Osteoblast (primary cell): ENCODE data around the gene RANGRF. TPM values are rescaled to one million over a fixed set of nuclear protein-coding genes. Genes with fewer than 3 reads are reported as not detected.
"Not testable (repeated sequence)": the region's sequence is repeated elsewhere in the genome, so short reads cannot be mapped to it uniquely, and the experiment has no call there.

Experiments used
- DNase-seq: peaks from one replicate; pipeline ENCODE4 v3.0.0; 2011; ENCODE audit warnings: low spot score, mixed read lengths; ENCODE audit not compliant: insufficient read length; ENCODE audit errors: missing footprints
- H2AFZ ChIP-seq: 2 replicates; pipeline ENCODE4 v1.6.0; 2011; ENCODE audit warnings: mild to moderate bottlenecking, low read length
- H3K27ac ChIP-seq: 2 replicates; pipeline ENCODE4 v1.5.1; 2011; ENCODE audit warnings: mild to moderate bottlenecking, low read depth, low read length, moderate library complexity
- H3K27me3 ChIP-seq: 2 replicates; pipeline ENCODE4 v1.6.0; 2012; ENCODE audit warnings: mild to moderate bottlenecking, control low read depth, inconsistent platforms, low read length, moderate library complexity; ENCODE audit not compliant: insufficient read depth
- H3K36me3 ChIP-seq: 2 replicates; pipeline ENCODE4 v1.5.1; 2011; ENCODE audit warnings: mild to moderate bottlenecking, low read length, control low read depth, moderate library complexity; ENCODE audit not compliant: insufficient read depth
- H3K4me1 ChIP-seq: 2 replicates; pipeline ENCODE4 v1.5.1; 2011; ENCODE audit warnings: mild to moderate bottlenecking, low read length, control low read depth, moderate library complexity; ENCODE audit not compliant: insufficient read depth
- H3K4me2 ChIP-seq: 2 replicates; pipeline ENCODE4 v1.6.0; 2011; ENCODE audit warnings: mild to moderate bottlenecking, low read length; ENCODE audit not compliant: insufficient read depth
- H3K4me3 ChIP-seq: fragments of 200-600 bp; sonication (generic); 3 replicates; pipeline ENCODE4 v1.5.1; 2012; ENCODE audit warnings: mild to moderate bottlenecking, low read length, inconsistent platforms; ENCODE audit not compliant: insufficient read depth
- H3K79me2 ChIP-seq: 2 replicates; pipeline ENCODE4 v1.6.0; 2012; ENCODE audit warnings: mild to moderate bottlenecking, low read length, control low read depth, inconsistent platforms; ENCODE audit not compliant: insufficient read depth
- H3K9me3 ChIP-seq: 2 replicates; pipeline ENCODE4 v1.5.1; 2011; ENCODE audit warnings: low read depth, low read length, control low read depth
- H4K20me1 ChIP-seq: 2 replicates; pipeline ENCODE4 v1.6.0; 2012; ENCODE audit warnings: mild to moderate bottlenecking, low read length, control low read depth; ENCODE audit not compliant: insufficient read depth
- total RNA-seq: library from RNA; depleted of rRNA; stranded (reverse); fragments of >200 nt; gene quantifications from 2 replicates; pipeline ENCODE4 v1.2.3, GENCODE V29; 2012
- TF ChIP-seq, protein P1 (sequence below): IDR thresholded peaks from 2 replicates; pipeline ENCODE4 v1.5.1; 2011; ENCODE audit warnings: mild to moderate bottlenecking, low read depth, low read length, moderate library complexity; ENCODE audit errors: extremely low read depth

Gene RANGRF
- total RNA-seq, 1 donor, result 8.3 TPM

DNA sequence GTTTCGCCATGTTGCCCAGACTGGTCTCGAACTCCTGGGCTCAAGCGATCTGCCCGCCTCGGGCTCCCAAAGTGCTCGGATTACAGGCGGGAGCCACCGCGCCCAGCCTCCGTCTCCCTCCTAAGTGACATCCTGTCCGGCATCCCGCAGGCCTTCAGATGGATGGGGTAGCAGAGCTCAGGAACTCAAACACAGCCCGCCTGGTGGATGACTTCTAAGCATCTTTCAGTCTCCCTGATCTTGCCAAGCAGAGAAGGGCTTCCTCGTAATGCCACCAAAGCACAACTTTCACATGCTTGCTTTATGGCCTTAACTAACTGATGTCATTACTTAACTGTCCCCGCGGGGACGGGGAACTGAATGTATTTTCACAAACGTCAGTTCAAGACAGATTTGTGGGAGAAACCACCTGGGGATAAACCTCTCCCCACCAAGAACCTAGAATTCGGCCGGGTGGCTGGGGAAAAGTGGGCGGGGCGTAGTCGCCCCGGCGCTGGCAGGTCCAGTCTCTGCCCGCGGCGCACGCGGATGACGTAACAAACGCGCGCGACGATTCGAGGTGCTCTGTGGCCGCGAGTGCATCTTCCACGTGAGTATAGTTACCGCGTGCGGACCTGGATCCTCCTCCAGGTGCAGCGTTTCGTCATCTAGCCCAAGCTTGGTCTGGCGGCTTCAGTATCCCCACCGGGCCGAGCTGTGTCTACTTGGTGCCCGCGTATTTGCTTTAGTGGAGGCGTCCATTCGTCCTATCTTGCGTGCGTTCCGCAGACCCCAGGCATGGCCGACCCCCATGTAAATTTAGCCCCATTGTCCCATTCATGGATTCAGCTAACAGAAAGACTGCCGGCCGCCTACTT is 39.5 kb upstream of the RANGRF start, which contains the start of gene PFAS:
Gene PFAS (plus strand): TSS at position 539 of the 857 bp plus-strand sequence. CDS start 4,649 bp downstream, outside the sequence.
- peak within 1 kb of the TSS; percentile 86 for H3K4me3 ChIP-seq
- H3K27me3 ChIP-seq, result no peaks in the 10 kb centered on the region
- TF ChIP-seq, protein P1, sequence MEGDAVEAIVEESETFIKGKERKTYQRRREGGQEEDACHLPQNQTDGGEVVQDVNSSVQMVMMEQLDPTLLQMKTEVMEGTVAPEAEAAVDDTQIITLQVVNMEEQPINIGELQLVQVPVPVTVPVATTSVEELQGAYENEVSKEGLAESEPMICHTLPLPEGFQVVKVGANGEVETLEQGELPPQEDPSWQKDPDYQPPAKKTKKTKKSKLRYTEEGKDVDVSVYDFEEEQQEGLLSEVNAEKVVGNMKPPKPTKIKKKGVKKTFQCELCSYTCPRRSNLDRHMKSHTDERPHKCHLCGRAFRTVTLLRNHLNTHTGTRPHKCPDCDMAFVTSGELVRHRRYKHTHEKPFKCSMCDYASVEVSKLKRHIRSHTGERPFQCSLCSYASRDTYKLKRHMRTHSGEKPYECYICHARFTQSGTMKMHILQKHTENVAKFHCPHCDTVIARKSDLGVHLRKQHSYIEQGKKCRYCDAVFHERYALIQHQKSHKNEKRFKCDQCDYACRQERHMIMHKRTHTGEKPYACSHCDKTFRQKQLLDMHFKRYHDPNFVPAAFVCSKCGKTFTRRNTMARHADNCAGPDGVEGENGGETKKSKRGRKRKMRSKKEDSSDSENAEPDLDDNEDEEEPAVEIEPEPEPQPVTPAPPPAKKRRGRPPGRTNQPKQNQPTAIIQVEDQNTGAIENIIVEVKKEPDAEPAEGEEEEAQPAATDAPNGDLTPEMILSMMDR, result no peak
- H2AFZ ChIP-seq, result peak within 1 kb of the TSS; percentile 98
- H3K27ac ChIP-seq, result peak within 1 kb of the TSS; percentile 73
- peaks cover 6% of the 10 kb centered on the region for H3K36me3 ChIP-seq
- no peaks in the 10 kb centered on the region for H3K9me3 ChIP-seq
- peak; percentile 97 for DNase-seq
- H3K4me1 ChIP-seq, result peaks cover 9% of the 10 kb centered on the region
- H4K20me1 ChIP-seq, result peaks cover 2% of the 10 kb centered on the region
- peaks cover 51% of the 10 kb centered on the region for H3K79me2 ChIP-seq
- peak within 1 kb of the TSS; percentile 94 for H3K4me2 ChIP-seq

DNA sequence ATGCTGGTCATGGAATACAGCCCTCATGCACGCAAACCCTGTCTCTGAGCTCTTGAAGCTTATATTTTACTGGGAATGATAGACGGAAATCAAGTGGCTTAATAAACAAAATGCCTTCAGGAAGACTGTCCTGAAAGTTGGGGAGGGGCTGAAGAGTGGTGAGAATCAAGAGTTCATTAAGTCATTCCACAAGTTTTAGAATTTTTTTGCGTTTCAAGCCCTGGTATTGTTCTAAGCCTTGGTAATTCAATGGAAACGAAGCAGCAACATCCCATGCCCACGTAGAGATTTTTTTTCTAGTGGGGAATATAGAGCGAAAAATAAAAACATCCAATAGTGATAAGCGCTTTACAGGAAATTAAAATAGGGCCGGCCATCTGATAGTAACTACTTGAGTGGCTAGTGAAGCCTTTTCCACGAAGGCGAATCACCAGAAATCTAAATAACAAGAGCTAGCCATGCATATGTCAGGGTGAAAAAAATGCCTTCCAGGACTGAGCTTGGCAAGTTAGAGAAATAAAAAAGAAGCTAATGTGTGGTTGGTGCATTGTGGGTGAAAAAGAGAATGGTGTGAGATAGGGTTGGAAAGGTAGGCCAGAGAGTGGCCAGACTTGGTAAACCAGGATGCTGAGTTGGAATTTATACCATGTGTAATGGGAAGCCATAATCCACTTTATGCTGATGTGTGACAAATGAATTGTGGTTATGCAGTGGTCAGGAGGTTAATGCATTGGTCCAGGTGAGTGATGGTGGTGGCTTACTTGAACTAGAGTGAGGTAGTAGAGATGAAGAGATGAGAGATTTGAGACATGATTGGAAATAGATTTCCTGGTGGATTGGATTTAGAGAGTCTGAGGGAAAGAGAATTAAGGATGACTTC is 38.6 kb upstream of the RANGRF start:
- peak overlapping the region; percentile 98 for H2AFZ ChIP-seq
- H3K4me1 ChIP-seq, result peaks cover 9% of the 10 kb centered on the region
- H3K4me3 ChIP-seq, result peak overlapping the region; percentile 86
- H3K4me2 ChIP-seq, result peak overlapping the region; percentile 94
- TF ChIP-seq, protein P1, result no peak
- H4K20me1 ChIP-seq, result peaks cover under 1% of the 10 kb centered on the region
- H3K27ac ChIP-seq, result peak overlapping the region; percentile 73
- DNase-seq, result peak; percentile 59
- H3K36me3 ChIP-seq, result peaks cover 6% of the 10 kb centered on the region
- peaks cover 46% of the 10 kb centered on the region for H3K79me2 ChIP-seq
- H3K9me3 ChIP-seq, result no peaks in the 10 kb centered on the region
- H3K27me3 ChIP-seq, result no peaks in the 10 kb centered on the region

DNA sequence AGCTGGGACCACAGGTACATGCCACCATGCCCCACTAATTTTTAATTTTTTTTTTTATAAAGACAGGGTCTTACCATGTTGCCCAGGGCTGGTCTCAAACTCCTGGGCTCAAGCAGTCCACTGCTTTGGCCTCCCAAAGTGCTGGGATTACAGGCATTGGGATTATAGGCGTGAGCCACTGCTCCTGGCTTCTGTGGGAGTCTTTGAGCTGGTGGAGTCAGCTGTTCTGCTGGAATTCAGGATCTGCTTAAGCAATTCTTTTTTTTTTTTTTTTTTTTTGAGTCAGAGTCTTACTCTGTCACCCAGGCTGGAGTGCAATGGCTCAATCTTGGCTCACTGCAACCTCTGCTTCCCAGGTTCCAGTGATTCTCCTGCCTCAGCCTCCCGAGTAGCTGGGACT is 37.1 kb upstream of the RANGRF start:
- H3K4me2 ChIP-seq, H3K9me3 ChIP-seq, H3K27ac ChIP-seq, H2AFZ ChIP-seq, H3K4me3 ChIP-seq, H3K27me3 ChIP-seq, H3K4me1 ChIP-seq, DNase-seq, H4K20me1 ChIP-seq: not testable (repeated sequence)
- Histone ChIP-seq H3K79me2 (peaks cover 37% of the 10 kb centered on the region), H3K36me3 (peaks cover 14% of the 10 kb centered on the region)

DNA sequence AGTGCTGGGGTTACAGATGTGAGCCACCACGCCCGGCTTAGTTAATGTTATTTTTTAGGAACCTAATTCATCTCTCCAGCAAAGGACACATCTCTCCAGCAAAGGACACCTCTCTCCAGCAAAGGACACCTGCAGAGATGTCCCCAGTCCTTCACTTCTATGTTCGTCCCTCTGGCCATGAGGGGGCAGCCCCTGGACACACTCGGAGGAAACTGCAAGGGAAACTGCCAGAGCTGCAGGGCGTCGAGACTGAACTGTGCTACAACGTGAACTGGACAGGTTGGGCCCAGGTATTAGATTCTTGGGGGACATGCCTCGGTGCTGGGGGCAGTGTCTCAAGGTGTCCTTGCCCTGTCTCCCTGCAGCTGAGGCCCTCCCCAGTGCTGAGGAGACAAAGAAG is 34.7 kb upstream of the RANGRF start:
- Histone ChIP-seq H3K36me3 (peaks cover 22% of the 10 kb centered on the region), H3K4me2 (no peak overlapping the region), H3K9me3 (no peaks in the 10 kb centered on the region), H2AFZ (no peak overlapping the region), H3K27me3 (no peaks in the 10 kb centered on the region), H3K27ac (no peak overlapping the region), H3K79me2 (peaks cover 34% of the 10 kb centered on the region), H3K4me1 (peaks cover 9% of the 10 kb centered on the region), H4K20me1 (no peaks in the 10 kb centered on the region), H3K4me3 (no peak overlapping the region)
- no peak for DNase-seq
- TF ChIP-seq, protein P1, result peak; percentile 20
